Neural cell (in vitro differentiated cells): ENCODE results near the gene MAP2.

Source experiments
- EP300 ChIP-seq: fragments of 450-650 bp; conservative IDR thresholded peaks from 2 replicates; pipeline ENCODE4 v1.6.1; 2014; ENCODE audit warnings: antibody characterized with exemption, mild to moderate bottlenecking, moderate library complexity; ENCODE audit not compliant: poor library complexity, severe bottlenecking
- EZH2 ChIP-seq: fragments of 200-600, 300-800 bp; shearing (Covaris generic), sonication (generic); IDR thresholded peaks from 2 replicates; pipeline ENCODE4 v1.6.1; 2014; ENCODE audit warnings: antibody characterized with exemption, low read length, borderline replicate concordance, mild to moderate bottlenecking; ENCODE audit not compliant: insufficient read depth, poor library complexity, severe bottlenecking
- POLR2AphosphoS5 ChIP-seq: IDR thresholded peaks from 2 replicates; pipeline ENCODE4 v1.6.1; 2012
- RAD21 ChIP-seq: fragments of 450-650 bp; conservative IDR thresholded peaks from 2 replicates; pipeline ENCODE4 v1.6.1; 2014; ENCODE audit warnings: antibody characterized with exemption, mild to moderate bottlenecking, moderate library complexity
- REST ChIP-seq: IDR thresholded peaks from 2 replicates; pipeline ENCODE4 v1.6.1; 2012; ENCODE audit warnings: borderline replicate concordance
- SMC3 ChIP-seq: fragments of 450-650 bp; conservative IDR thresholded peaks from 2 replicates; pipeline ENCODE4 v1.6.1; 2014; ENCODE audit warnings: antibody characterized with exemption, mild to moderate bottlenecking, moderate library complexity; ENCODE audit not compliant: poor library complexity
- TF ChIP-seq, protein P1 (sequence below): fragments of 450-650 bp; IDR thresholded peaks from 2 replicates; pipeline ENCODE4 v1.5.1; 2014; ENCODE audit warnings: antibody characterized with exemption, mild to moderate bottlenecking, moderate library complexity; ENCODE audit not compliant: poor library complexity, severe bottlenecking

- TF ChIP-seq SMC3 (no peak), EP300 (no peak), POLR2AphosphoS5 (no peak), RAD21 (no peak), EZH2 (no peak), REST (peak; percentile 79)
- TF ChIP-seq, protein P1, sequence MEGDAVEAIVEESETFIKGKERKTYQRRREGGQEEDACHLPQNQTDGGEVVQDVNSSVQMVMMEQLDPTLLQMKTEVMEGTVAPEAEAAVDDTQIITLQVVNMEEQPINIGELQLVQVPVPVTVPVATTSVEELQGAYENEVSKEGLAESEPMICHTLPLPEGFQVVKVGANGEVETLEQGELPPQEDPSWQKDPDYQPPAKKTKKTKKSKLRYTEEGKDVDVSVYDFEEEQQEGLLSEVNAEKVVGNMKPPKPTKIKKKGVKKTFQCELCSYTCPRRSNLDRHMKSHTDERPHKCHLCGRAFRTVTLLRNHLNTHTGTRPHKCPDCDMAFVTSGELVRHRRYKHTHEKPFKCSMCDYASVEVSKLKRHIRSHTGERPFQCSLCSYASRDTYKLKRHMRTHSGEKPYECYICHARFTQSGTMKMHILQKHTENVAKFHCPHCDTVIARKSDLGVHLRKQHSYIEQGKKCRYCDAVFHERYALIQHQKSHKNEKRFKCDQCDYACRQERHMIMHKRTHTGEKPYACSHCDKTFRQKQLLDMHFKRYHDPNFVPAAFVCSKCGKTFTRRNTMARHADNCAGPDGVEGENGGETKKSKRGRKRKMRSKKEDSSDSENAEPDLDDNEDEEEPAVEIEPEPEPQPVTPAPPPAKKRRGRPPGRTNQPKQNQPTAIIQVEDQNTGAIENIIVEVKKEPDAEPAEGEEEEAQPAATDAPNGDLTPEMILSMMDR: no peak
These were observed 1.1 kb downstream of the MAP2 start for GRCh38 chr2:209424781-209425470.
